ENCODE measurements around the gene KIF16B. TPM values are rescaled to one million over a fixed set of nuclear protein-coding genes. Genes with fewer than 3 reads are reported as not detected.

KIF16B gene
- total RNA-seq, 1 experiment from 2014 or later, result 12.7 TPM

DNA sequence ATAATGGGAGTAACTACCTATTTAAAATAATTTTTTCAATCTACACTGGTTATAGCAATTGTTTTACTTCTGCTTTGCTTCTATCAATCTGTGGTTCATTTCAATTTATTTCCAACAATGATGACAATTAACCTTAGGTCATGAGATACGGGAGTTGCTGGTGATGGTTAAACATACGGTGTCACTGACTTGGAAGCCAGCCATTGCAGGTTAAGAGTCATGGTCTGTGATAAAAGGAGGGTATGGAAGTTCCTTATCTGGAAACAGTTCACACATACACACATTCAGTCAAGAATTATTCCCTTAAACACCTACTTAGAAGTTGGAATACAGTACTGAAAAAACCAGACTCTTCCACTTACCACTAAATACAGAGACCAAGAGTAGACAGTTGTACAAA lies 180.0 kb downstream of the KIF16B start:
- Histone ChIP-seq H3K9me2 (replicated peaks; ENCODE audit: low read length) (no peaks in the 10 kb centered on the region), H3K27me3 (ENCODE audit: low read length) (no peaks in the 10 kb centered on the region), H3K4me1 (ENCODE audit: insufficient read depth, low read length) (no peaks in the 10 kb centered on the region), H3K9me3 (ENCODE audit: low read length) (no peaks in the 10 kb centered on the region), H3K4me3 (ENCODE audit: low read length) (no peak overlapping the region), H3K9ac (ENCODE audit: low read length) (no peak overlapping the region), H3F3A (ENCODE audit: low read length, unreplicated experiment) (no peaks in the 10 kb centered on the region), H4K20me1 (ENCODE audit: low read length) (no peaks in the 10 kb centered on the region), H3K27ac (ENCODE audit: low read length) (no peak overlapping the region), H3K79me2 (ENCODE audit: low read length) (no peaks in the 10 kb centered on the region), H3K4me2 (ENCODE audit: low read length) (no peak overlapping the region), H3K36me3 (ENCODE audit: low read depth, low read length) (no peaks in the 10 kb centered on the region), H2AFZ (ENCODE audit: low read length) (no peak overlapping the region)
- POLR2A ChIA-PET (ENCODE audit: unreplicated experiment), result no interaction called here
- BruUV-seq (replicated peaks), result no TSS peak
- ATAC-seq (no peak), DNase-seq (no peak)
- CTCF ChIA-PET, result no interaction called here
- TF ChIP-seq EZH2 (IDR thresholded peaks at IDR 0.05; ENCODE audit: low read length, unreplicated experiment) (no peak), EZH2phosphoT487 (IDR thresholded peaks at IDR 0.05; ENCODE audit: borderline replicate concordance, low read length) (no peak), CTCF (conservative IDR thresholded peaks at IDR 0.05; ENCODE audit: low read depth, low read length) (no peak)
- intact Hi-C loops (cut with micrococcal nuclease), result no loop called here

DNA sequence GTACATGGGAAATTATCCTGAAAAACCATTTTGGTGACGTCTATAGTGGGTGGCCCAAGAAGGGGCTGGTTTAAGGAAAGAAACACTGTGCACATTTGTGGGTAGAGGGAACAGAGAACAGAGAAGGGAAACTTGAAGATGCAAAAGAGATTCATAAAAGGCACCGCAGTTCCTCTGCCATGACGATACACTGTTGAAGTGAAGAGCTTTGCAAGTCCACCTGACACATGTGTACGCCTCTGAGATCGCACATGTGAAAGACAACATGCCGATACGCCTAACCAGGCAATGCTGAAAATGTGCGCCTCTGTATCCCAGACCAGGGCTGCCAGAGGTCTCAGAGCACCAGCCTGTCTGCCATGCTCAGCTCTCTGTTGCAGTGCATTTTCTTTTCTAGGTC lies 180.9 kb downstream of the KIF16B start:
- Histone ChIP-seq H3K4me2 (ENCODE audit: low read length) (no peak overlapping the region), H3K4me3 (ENCODE audit: low read length) (no peak overlapping the region), H3K9me3 (ENCODE audit: low read length) (no peaks in the 10 kb centered on the region), H3K36me3 (ENCODE audit: low read depth, low read length) (no peaks in the 10 kb centered on the region), H4K20me1 (ENCODE audit: low read length) (no peaks in the 10 kb centered on the region), H3K79me2 (ENCODE audit: low read length) (no peaks in the 10 kb centered on the region), H3F3A (ENCODE audit: low read length, unreplicated experiment) (no peaks in the 10 kb centered on the region), H3K9me2 (replicated peaks; ENCODE audit: low read length) (no peaks in the 10 kb centered on the region), H3K9ac (ENCODE audit: low read length) (no peak overlapping the region), H2AFZ (ENCODE audit: low read length) (no peak overlapping the region), H3K27me3 (ENCODE audit: low read length) (no peaks in the 10 kb centered on the region), H3K4me1 (ENCODE audit: insufficient read depth, low read length) (no peaks in the 10 kb centered on the region), H3K27ac (ENCODE audit: low read length) (no peak overlapping the region)
- BruUV-seq (replicated peaks), result no TSS peak
- intact Hi-C loops (cut with micrococcal nuclease), result no loop called here
- TF ChIP-seq CTCF (conservative IDR thresholded peaks at IDR 0.05; ENCODE audit: low read depth, low read length) (no peak), EZH2phosphoT487 (IDR thresholded peaks at IDR 0.05; ENCODE audit: borderline replicate concordance, low read length) (no peak), EZH2 (IDR thresholded peaks at IDR 0.05; ENCODE audit: low read length, unreplicated experiment) (no peak)
- CTCF ChIA-PET, result no interaction called here
- DNase-seq (no peak), ATAC-seq (no peak)
- POLR2A ChIA-PET (ENCODE audit: unreplicated experiment), result no interaction called here

- H3K9me3 ChIP-seq (ENCODE audit: low read length), result no peaks in the 10 kb centered on the region
- DNase-seq (no peak), ATAC-seq (no peak)
- H4K20me1 ChIP-seq (ENCODE audit: low read length), result no peaks in the 10 kb centered on the region
- no peak overlapping the region for H2AFZ ChIP-seq (ENCODE audit: low read length)
- H3K36me3 ChIP-seq (ENCODE audit: low read depth, low read length), result no peaks in the 10 kb centered on the region
- POLR2A ChIA-PET (ENCODE audit: unreplicated experiment), result no interaction called here
- H3K27me3 ChIP-seq (ENCODE audit: low read length), result no peaks in the 10 kb centered on the region
- no peak overlapping the region for H3K27ac ChIP-seq (ENCODE audit: low read length)
- no peaks in the 10 kb centered on the region for H3F3A ChIP-seq (ENCODE audit: low read length, unreplicated experiment)
- CTCF ChIA-PET, result no interaction called here
- no peaks in the 10 kb centered on the region for H3K4me1 ChIP-seq (ENCODE audit: insufficient read depth, low read length)
- TF ChIP-seq EZH2 (IDR thresholded peaks at IDR 0.05; ENCODE audit: low read length, unreplicated experiment) (no peak), EZH2phosphoT487 (IDR thresholded peaks at IDR 0.05; ENCODE audit: borderline replicate concordance, low read length) (no peak), CTCF (conservative IDR thresholded peaks at IDR 0.05; ENCODE audit: low read depth, low read length) (no peak)
- intact Hi-C loops (cut with micrococcal nuclease), result no loop called here
- H3K79me2 ChIP-seq (ENCODE audit: low read length), result no peaks in the 10 kb centered on the region
- no peak overlapping the region for H3K4me3 ChIP-seq (ENCODE audit: low read length)
- BruUV-seq (replicated peaks), result no TSS peak
- no peak overlapping the region for H3K4me2 ChIP-seq (ENCODE audit: low read length)
- H3K9me2 ChIP-seq (replicated peaks; ENCODE audit: low read length), result no peaks in the 10 kb centered on the region
- H3K9ac ChIP-seq (ENCODE audit: low read length), result no peak overlapping the region
Observed at GRCh38 chr20:16390991-16391390, 182.3 kb downstream of the KIF16B start.

All from PC-3 (cell line).